ENCODE results near the gene KSR1. TPM values are rescaled to one million over a fixed set of nuclear protein-coding genes. Genes with fewer than 3 reads are reported as not detected.

The KSR1 gene
- total and polyA plus RNA-seq, 9 of the 15 experiments (the other 6 are each of a cell fraction or from before 2014, with no cell fraction given): 1.4 to 51.7 (median 18.4) TPM

GRCh38 chr17:27491713-27492190, 35.5 kb downstream of the KSR1 start (continued):
- TF ChIP-seq NR2C1 (IDR thresholded peaks at IDR 0.05) (peak; percentile 56), NR2C1 (tag; IDR thresholded peaks at IDR 0.05) (no peak), SNAPC5 (CRISPR knock-in tag; IDR thresholded peaks at IDR 0.05) (no peak), THRB (CRISPR knock-in tag; conservative IDR thresholded peaks at IDR 0.05) (no peak), JUN (IDR thresholded peaks at IDR 0.05; ENCODE audit: borderline replicate concordance, low read depth, low read length) (no peak), JUN (CRISPR knock-in tag; IDR thresholded peaks at IDR 0.05; ENCODE audit: borderline replicate concordance) (no peak), LCOR (CRISPR knock-in tag; IDR thresholded peaks at IDR 0.05) (no peak), ZC3H8 (IDR thresholded peaks at IDR 0.05) (no peak), LEF1 (IDR thresholded peaks at IDR 0.05) (0 out of 2 replicates have a peak, but pooled peaks have one; percentile 49), U2AF2 (optimal IDR thresholded peaks at IDR 0.05; ENCODE audit: low read depth, low read length) (no peak), TCF3 (CRISPR knock-in tag; IDR thresholded peaks at IDR 0.05) (peak; percentile 78), CHD1 (IDR thresholded peaks at IDR 0.05; ENCODE audit: low read length) (no peak), SMAD1 (IDR thresholded peaks at IDR 0.05; ENCODE audit: low read depth, low read length, partially characterized antibody) (no peak), ASH1L (IDR thresholded peaks at IDR 0.05; ENCODE audit: borderline replicate concordance, low read depth, partially characterized antibody) (no peak), PCBP2 (IDR thresholded peaks at IDR 0.05; ENCODE audit: low read depth, low read length, poor library complexity, severe bottlenecking) (no peak), SIN3B (IDR thresholded peaks at IDR 0.05; ENCODE audit: low read depth) (no peak), HSF4 (CRISPR knock-in tag; IDR thresholded peaks at IDR 0.05; ENCODE audit: borderline replicate concordance) (no peak), CHD2 (IDR thresholded peaks at IDR 0.05; ENCODE audit: low read depth, low read length) (no peak), ZNF253 (CRISPR knock-in tag; conservative IDR thresholded peaks at IDR 0.05) (no peak), MITF (IDR thresholded peaks at IDR 0.05) (peak; percentile 85), ESRRA (IDR thresholded peaks at IDR 0.05; ENCODE audit: borderline replicate concordance, low read depth) (no peak; the same call in 1 of the 2 replicates), GTF2B (IDR thresholded peaks at IDR 0.05; ENCODE audit: extremely low read depth, insufficient read length) (no peak), PCBP1 (IDR thresholded peaks at IDR 0.05; ENCODE audit: low read depth, low read length, poor library complexity, severe bottlenecking) (no peak), ETV5 (CRISPR knock-in tag; IDR thresholded peaks at IDR 0.05; ENCODE audit: low read depth) (no peak), POLR2AphosphoS2 (IDR thresholded peaks at IDR 0.05; ENCODE audit: low read length) (no peak), MIER1 (IDR thresholded peaks at IDR 0.05; ENCODE audit: low read depth) (no peak), MLX (CRISPR knock-in tag; conservative IDR thresholded peaks at IDR 0.05) (no peak)
